Ectodermal cell (in vitro differentiated cells): ENCODE data around the gene TPD52L2.
"Not testable (repeated sequence)": the region's sequence is repeated elsewhere in the genome, so short reads cannot be mapped to it uniquely, and the experiment has no call there.

Source experiments
- H3K27ac ChIP-seq: 2 replicates; pipeline ENCODE4 v1.7.0; 2013; ENCODE audit warnings: mild to moderate bottlenecking, low read depth, low read length; ENCODE audit not compliant: insufficient read depth, poor library complexity, severe bottlenecking
- H3K27me3 ChIP-seq: 2 replicates; pipeline ENCODE4 v1.7.0; 2013; ENCODE audit warnings: mild to moderate bottlenecking, low read length; ENCODE audit not compliant: insufficient read depth, control insufficient read depth, poor library complexity, severe bottlenecking
- H3K36me3 ChIP-seq: one replicate; pipeline ENCODE4 v1.7.0; 2013; ENCODE audit warnings: low read length; ENCODE audit not compliant: control insufficient read depth, insufficient read depth
- H3K4me1 ChIP-seq: one replicate; pipeline ENCODE4 v1.7.0; 2013; ENCODE audit warnings: low read length; ENCODE audit not compliant: control insufficient read depth, insufficient read depth
- H3K4me3 ChIP-seq: 2 replicates; pipeline ENCODE4 v1.7.0; 2013; ENCODE audit warnings: low read depth, low read length, control low read depth; ENCODE audit not compliant: insufficient read depth
- H3K9me3 ChIP-seq: 2 replicates; pipeline ENCODE4 v1.7.0; 2013; ENCODE audit warnings: mild to moderate bottlenecking, low read length, moderate library complexity; ENCODE audit not compliant: control insufficient read depth
- WGBS, 2 experiments: methylation state at CpG; one replicate each; pipeline ENCODE4 v1.1.7; 2013; ENCODE audit warnings: missing lambda C conversion rate in 2 of 2; 5-methylcytosine and 5-hydroxymethylcytosine counted together

The TPD52L2 gene

DNA sequence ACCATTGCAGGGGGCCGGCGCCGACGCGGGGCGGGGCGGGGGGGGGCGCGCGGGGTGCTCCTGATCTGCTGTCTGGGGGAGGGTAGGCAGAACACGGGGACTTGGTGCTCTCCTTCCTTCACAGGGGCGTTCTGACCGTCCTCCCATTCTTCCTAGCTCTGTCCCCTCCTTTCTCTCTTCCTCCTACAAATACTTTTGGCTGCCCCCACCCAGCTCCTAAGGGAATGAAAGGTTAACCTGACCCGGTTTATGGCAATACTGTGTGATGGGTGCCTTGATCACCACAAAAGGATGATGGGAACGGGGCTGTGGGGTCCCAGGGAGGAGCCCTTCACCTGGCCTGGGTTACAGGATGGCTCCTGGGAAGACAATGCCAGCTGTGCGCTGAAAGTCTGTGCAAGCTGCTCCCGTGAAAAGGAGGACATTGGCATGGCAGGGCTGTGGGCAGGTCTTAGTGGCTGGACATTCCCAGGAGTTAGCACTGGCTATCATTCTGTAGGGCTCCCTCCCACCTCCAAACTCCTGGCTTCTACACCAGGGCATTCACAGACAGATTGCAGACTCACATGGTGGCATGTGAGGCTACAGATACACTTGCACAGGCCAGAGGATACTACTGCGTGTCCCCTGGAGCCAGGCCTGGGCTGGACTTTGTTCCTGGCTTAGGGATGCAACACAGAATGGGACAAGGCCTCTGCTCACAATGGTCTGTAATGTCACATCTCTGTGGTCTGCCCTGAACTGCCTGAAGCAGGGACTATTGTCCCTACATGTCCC lies 1.9 kb upstream of the TPD52L2 start:
- WGBS, 2 experiments = 93 to 94% methylated on average over 18 of the region's 18 CpGs
- Histone ChIP-seq H3K4me1 (peaks cover 23% of the 10 kb centered on the region), H3K27ac (no peak overlapping the region), H3K9me3 (no peaks in the 10 kb centered on the region), H3K27me3 (no peaks in the 10 kb centered on the region), H3K4me3 (peak overlapping the region; percentile 95), H3K36me3 (no peaks in the 10 kb centered on the region)

DNA sequence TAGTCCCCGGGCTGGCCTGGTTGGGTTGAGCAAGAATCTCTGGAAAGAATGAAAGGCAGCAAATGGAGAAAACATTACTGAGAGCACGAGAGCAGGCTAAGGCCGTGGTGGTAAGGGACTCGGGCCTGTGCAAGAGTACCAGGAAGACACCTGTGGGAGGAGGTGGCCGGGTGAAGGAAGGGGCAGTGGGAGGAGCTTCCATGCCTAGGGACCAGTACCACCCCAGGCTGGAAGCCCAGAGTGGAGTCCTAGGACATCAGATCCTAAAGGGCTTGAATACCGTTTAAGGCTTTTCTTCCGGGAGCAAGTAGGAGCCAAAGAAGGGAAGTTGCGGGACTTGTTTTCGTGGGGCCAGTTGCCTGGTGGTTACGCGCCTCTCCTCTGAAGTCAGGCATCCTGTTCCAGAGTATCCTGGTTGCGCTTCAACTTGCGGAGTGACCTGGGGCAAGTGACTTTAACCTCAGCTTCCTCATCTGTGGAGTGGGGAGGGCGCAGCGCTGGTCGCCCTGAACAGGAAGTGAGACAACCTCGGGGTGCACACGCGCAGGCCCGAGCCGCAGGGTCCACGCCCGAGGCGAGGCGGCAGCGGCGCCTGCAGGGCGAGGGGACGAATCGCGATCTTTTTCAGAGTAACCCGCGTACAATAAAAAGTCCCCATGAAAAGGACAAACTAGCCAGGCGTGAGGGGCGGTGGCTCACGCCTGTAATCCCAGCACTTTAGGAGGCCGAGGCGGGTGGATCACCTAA lies 1.1 kb upstream of the TPD52L2 start:
- 23 to 24% methylated on average over 38 of the region's 38 CpGs for WGBS, 2 experiments
- Histone ChIP-seq H3K4me3 (peak overlapping the region; percentile 95), H3K36me3 (peaks cover 2% of the 10 kb centered on the region), H3K27ac (peak overlapping the region; percentile 6), H3K27me3 (no peaks in the 10 kb centered on the region), H3K4me1 (peaks cover 15% of the 10 kb centered on the region), H3K9me3 (no peaks in the 10 kb centered on the region)

DNA sequence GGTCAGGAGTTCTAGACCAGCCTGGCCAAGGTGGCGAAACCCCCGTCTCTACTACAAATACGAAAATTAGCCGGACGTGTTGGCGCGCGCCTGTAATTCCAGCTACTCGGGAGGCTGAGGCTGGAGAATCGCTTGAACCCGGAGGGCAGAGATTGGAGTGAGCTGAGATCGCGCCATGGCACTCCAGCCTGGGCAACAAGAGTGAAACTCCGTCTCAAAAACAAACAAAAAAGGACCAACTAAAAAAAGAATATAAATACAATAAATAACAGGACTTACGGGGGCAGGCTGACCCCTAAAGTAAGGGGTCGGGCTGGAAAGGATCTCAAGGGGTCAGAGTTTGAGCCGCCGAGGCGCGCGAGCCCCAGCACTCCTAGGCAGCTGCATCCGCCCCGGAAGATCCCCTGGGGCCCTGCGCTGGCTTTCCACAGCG lies 509 bp upstream of the TPD52L2 start:
- Histone ChIP-seq H3K4me1 (peaks cover 9% of the 10 kb centered on the region), H3K27me3 (no peaks in the 10 kb centered on the region), H3K9me3 (no peaks in the 10 kb centered on the region), H3K27ac (no peak overlapping the region), H3K4me3 (peak overlapping the region; percentile 95), H3K36me3 (peaks cover 8% of the 10 kb centered on the region)
- WGBS, 2 experiments = 1 to 2% methylated on average over 24 to 25 of the region's 25 CpGs

DNA sequence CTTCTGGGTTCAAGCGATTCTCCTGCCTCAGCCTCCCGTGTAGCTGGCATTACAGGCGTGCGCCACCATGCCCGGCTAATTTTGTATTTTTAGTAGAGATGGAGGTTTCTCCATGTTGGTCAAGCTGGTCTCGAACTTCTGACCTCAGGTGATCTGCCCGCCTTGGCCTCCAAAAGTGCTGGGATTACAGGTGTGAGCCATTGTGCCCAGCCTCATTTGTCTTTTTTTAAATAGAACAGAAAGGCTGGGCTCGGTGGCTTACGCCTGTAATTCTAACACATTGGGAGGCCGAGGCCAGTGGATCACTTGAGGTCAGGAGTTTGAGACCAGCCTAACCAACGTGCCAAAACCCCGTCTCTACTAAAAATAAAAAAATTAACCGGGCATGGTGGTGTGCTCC lies 2.0 kb downstream of the TPD52L2 start:
- H3K27ac ChIP-seq, H3K4me3 ChIP-seq, H3K4me1 ChIP-seq, H3K9me3 ChIP-seq, H3K27me3 ChIP-seq: not testable (repeated sequence)
- peaks cover 15% of the 10 kb centered on the region for H3K36me3 ChIP-seq
- 88 to 92% methylated on average over 13 of the region's 13 CpGs for WGBS, 2 experiments

DNA sequence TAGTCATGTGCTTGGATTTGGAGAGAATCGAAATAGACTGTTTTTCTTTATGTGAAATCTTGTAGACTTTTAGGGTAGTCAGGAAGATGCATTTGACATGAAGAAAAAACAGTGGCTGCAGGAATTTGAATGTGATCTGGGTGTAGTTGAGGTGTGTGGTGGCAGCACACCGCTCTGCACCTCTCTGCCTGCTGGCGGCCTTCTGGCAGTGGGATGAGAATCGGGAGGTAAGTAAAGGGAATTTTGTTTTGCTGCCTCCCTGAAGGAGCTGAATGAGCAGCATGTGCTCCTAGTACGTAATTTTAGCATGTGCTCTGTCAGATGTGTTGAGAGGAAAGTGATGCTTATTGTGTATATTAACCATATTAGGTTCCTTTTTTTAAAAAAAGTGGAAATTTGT lies 3.2 kb downstream of the TPD52L2 start:
- H3K27me3 ChIP-seq = no peaks in the 10 kb centered on the region
- H3K9me3 ChIP-seq = no peaks in the 10 kb centered on the region
- peaks cover 9% of the 10 kb centered on the region for H3K4me1 ChIP-seq
- WGBS, 2 experiments = 97 to 98% methylated on average over 5 of the region's 5 CpGs
- H3K4me3 ChIP-seq = no peak overlapping the region
- no peak overlapping the region for H3K27ac ChIP-seq
- peaks cover 20% of the 10 kb centered on the region for H3K36me3 ChIP-seq

DNA sequence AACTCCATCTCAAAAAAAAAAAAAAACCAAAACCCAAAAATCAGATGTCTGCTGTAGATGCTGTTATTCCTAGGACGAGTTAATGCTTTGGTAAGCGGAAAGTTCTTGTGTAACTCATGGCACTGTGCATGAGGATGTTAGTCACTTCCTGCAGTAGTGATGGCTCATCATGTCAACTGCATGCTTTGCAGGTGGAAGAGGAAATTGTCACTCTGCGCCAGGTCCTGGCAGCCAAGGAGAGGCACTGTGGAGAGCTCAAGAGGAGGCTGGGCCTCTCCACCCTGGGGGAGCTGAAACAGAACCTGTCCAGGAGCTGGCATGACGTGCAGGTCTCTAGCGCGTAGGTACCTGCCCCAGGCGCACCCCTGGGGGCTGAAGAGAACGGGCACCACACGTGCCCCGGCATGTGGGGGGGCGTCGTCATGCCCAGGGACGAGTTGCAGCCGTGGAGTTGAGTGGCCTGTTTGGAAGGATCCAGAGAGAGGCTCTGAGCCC lies 8.5 kb downstream of the TPD52L2 start:
- H3K36me3 ChIP-seq = peaks cover 46% of the 10 kb centered on the region

DNA sequence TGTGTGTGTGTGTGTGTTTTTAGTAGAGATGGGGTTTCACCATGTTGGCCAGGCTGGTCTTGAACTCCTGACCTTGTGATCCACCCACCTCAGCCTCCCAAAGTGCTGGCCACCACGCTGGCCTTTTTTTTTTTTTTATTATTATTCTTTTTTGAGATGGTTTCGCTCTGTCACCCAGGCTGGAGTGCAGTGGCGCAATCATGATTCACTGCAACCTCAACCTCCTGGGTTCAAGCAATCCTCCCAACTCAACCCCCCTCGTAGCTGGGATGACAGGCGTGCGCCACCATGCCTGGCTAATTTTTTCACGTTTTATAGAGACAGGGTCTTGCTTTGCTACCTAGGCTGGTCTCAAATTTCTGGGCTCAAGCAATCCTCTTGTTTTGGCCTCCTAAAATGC lies 9.2 kb downstream of the TPD52L2 start:
- whole genome bisulfite sequencing, 2 experiments = 94 to 95% methylated on average over 7 of the region's 7 CpGs
- H3K27me3 ChIP-seq = not testable (repeated sequence)
- H3K36me3 ChIP-seq = peaks cover 42% of the 10 kb centered on the region

More for the DNA sequence above, 8.5 kb downstream of the TPD52L2 start:
- Histone ChIP-seq H3K9me3 (no peaks in the 10 kb centered on the region), H3K4me1 (no peaks in the 10 kb centered on the region), H3K4me3 (no peak overlapping the region), H3K27ac (no peak overlapping the region), H3K27me3 (no peaks in the 10 kb centered on the region)
- WGBS, 2 experiments = 97% methylated on average over 14 of the region's 14 CpGs

DNA sequence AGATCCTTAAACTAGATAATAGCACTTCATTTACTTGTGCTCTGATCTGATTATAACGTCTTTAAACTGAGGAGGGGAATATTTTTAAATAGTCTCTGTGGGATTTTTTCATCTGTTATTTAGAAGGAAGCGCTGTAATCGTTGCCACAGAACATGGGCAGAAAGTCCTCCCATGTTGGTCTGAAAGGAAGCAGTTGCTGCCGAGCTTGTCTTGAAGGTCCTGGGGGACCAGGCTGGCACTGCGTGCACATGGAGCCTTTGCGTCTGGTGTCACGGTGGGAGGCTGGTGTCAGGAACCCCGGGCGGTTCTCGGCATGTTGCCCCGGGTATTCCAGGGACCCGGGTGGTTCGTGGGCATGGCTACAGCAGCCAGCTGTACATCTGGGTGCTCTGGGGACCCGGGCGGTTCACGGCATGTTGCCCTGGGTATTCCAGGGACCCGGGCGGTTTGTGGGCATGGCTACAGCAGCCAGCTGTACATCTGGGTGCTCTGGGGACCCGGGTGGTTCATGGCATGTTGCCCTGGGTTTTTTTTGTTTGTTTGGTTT lies 11.5 kb downstream of the TPD52L2 start:
- Histone ChIP-seq H3K27ac (no peak overlapping the region), H3K4me1 (no peaks in the 10 kb centered on the region), H3K4me3 (no peak overlapping the region), H3K27me3 (no peaks in the 10 kb centered on the region), H3K9me3 (no peaks in the 10 kb centered on the region), H3K36me3 (peaks cover 32% of the 10 kb centered on the region)
- 94 to 97% methylated on average over 19 of the region's 19 CpGs for WGBS, 2 experiments

More for the DNA sequence above, 9.2 kb downstream of the TPD52L2 start:
- H3K4me3 ChIP-seq, H3K4me1 ChIP-seq, H3K27ac ChIP-seq, H3K9me3 ChIP-seq: not testable (repeated sequence)

DNA sequence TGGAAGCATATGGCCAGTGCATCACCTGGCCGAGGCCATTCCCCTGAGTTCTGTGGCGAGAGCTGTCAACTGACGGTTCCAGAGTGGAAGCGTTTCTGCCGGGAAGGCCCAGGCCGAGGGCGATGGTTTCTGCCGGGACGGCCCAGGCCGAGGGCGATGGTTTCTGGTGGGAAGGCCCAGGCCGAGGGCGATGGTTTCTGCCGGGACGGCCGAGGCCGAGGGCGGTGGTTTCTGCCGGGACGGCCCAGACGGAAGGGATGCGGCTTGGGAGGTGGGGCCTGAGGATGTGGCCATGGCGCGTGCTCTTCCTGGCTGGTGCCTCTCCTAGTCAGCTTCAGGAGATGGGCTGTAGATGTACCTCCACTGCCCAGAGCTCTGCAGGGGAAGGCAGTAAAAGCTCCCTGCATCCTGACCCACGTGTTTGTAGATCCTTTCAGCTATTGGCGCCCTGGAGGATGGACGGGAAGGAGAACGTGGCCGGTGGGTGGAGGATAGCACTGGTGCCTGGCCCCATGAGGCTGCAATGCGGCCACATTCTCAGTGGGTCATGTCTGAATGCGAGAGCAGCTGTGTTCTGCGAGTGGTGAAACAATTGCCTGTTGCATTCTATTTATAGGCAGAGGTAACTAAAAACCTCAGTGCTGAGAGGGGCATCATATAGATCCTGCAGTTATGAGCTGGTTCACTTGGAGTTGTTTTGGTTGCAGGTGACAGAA lies 12.8 kb downstream of the TPD52L2 start:
- Histone ChIP-seq H3K4me1 (no peaks in the 10 kb centered on the region), H3K9me3 (no peaks in the 10 kb centered on the region), H3K27ac (no peak overlapping the region), H3K27me3 (no peaks in the 10 kb centered on the region), H3K4me3 (no peak overlapping the region), H3K36me3 (peaks cover 30% of the 10 kb centered on the region)
- 95 to 97% methylated on average over 32 of the region's 32 CpGs for WGBS, 2 experiments
